ENCODE results near the gene ZNF628. TPM values are rescaled to one million over a fixed set of nuclear protein-coding genes. Genes with fewer than 3 reads are reported as not detected.
A peak's percentile ranks its signal among the peaks of the same experiment; 100 is the strongest.

Gene ZNF628
- total and polyA plus RNA-seq, 2 donors (not counting 1 experiment from before 2014, with no cell fraction given) = 13.3 to 18.3 TPM

DNA sequence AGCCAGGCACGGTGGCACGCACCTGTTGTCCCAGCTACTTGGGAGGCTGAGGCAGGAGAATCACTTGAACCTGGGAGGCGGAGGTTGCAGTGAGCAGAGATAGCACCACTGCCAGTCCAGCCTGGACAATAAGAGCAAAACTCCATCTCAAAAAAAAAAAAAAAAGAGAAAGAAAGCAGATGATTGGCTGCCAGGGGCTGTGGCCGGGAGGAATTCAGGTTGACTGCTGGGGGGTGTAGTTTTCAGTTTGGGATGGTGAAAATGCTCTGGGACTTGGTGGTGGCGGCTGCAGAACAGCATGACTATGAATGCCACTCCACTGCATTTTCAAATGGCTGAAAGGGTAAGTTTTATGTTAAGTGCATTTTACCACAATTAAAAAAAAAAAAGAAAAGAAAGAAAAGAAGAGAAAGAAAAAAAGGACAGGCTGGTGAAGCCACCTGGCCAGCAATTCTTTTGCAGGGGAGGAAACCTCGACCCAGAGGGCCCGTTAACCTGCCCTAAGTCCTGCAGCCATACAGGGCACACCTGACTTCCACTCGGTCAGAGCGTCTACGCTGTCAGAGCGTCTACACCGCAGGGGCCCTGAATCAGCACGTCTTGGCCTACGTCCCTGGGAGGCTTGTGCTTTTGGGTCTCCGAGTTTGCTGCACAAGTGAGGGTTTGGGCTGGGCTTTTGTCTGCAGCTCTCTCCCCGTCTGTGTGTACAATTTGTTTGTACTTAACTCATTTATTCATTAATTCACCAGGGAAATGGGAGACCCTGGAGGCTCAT lies 18.5 kb upstream of the ZNF628 start:
- Histone ChIP-seq H3K27me3 (replicated peaks in 1 of 4; ENCODE audit: control extremely low read depth in 1 of 4, control insufficient read depth in 3 of 4, insufficient read depth in 4 of 4, low read length in 3 of 4) (peaks cover 0 to 6% (median 0%) of the 10 kb centered on the region in 4 experiments), H3K4me1 (ENCODE audit: control insufficient read depth in 2 of 2, insufficient read depth in 2 of 2, low read length in 2 of 2) (peaks cover 12 to 14% of the 10 kb centered on the region in 2 donors), H2AFZ (ENCODE audit: insufficient read depth, low read depth, low read length, poor library complexity, severe bottlenecking) (no peak overlapping the region), H3K36me3 (replicated peaks in 1 of 2; ENCODE audit: control extremely low read depth in 1 of 2, control insufficient read depth in 1 of 2, extremely low read depth in 1 of 2, insufficient read depth in 2 of 2, low read length in 1 of 2) (peaks cover 0 to 2% of the 10 kb centered on the region in 2 experiments), H4K20me1 (ENCODE audit: control insufficient read depth, insufficient read depth, low read length, poor library complexity, severe bottlenecking) (no peaks in the 10 kb centered on the region), H3K9ac (ENCODE audit: low read length) (no peak overlapping the region), H3K4me2 (replicated peaks; ENCODE audit: low read depth, low read length, poor library complexity, severe bottlenecking) (no peak overlapping the region), H3K9me3 (ENCODE audit: control extremely low read depth in 1 of 3, control insufficient read depth in 2 of 3, insufficient read depth in 1 of 3, low read length in 2 of 3) (peaks cover 0 to 6% (median 0%) of the 10 kb centered on the region in 3 donors), H3K79me2 (ENCODE audit: control insufficient read depth, insufficient read depth, low read length) (no peaks in the 10 kb centered on the region), H3K27ac (ENCODE audit: low read length in 2 of 2) (no peak overlapping the region), H3K4me3 (ENCODE audit: control extremely low read depth in 1 of 5, extremely low read depth in 1 of 5, insufficient read depth in 1 of 5, low read depth in 2 of 5, low read length in 4 of 5) (no peak overlapping the region)
- H3K4me3 Mint-ChIP-seq = no peak overlapping the region
- peaks cover 9% of the 10 kb centered on the region for H3K27me3 Mint-ChIP-seq
- no peak for ATAC-seq (ENCODE audit: low read depth)
- POLR2A ChIA-PET = no interaction called here
- 90% methylated on average over 10 of the region's 16 CpGs for WGBS (ENCODE audit: insufficient coverage)
- peaks cover 22% of the 10 kb centered on the region for H3K4me1 Mint-ChIP-seq
- TF ChIP-seq EZH2 (IDR thresholded peaks at IDR 0.05; ENCODE audit: borderline replicate concordance, insufficient read depth, low read depth, low read length, poor library complexity, severe bottlenecking) = no peak
- no peak for DNase-seq
- CTCF ChIA-PET = interaction anchor here (1.0 to 2.6 kb wide), 3 partner anchors 10 to 316 kb away, joined by 3 to 11 read pairs (median 4); no protein-coding TSS in a partner anchor
- no peaks in the 10 kb centered on the region for H3K9me3 Mint-ChIP-seq (ENCODE audit: insufficient read depth)
- no peak overlapping the region for H3K27ac Mint-ChIP-seq
- intact Hi-C loops (cut with micrococcal nuclease) = no loop called here

DNA sequence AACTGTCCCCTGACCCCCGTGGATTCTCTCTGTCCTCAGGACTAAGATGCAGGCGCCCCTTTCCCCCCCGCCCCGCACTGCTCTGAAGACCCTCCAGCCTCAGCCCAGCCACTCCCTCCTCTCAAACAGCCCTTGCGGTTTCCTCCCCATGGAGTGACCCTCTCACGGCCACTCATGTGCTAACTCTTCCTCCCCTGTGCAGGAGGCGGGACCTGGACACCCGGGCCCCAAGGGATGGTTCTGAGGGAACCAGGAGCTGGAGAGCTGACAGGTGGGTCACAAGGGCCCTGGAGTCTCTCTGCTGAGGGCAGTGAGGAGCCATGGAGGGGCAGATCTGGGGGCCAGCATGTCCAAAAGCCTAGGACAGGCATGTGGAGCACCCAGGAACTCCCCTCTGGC lies 16.9 kb upstream of the ZNF628 start:
- no peak for TF ChIP-seq EZH2 (IDR thresholded peaks at IDR 0.05; ENCODE audit: borderline replicate concordance, insufficient read depth, low read depth, low read length, poor library complexity, severe bottlenecking)
- TF ChIP-seq, protein P1, sequence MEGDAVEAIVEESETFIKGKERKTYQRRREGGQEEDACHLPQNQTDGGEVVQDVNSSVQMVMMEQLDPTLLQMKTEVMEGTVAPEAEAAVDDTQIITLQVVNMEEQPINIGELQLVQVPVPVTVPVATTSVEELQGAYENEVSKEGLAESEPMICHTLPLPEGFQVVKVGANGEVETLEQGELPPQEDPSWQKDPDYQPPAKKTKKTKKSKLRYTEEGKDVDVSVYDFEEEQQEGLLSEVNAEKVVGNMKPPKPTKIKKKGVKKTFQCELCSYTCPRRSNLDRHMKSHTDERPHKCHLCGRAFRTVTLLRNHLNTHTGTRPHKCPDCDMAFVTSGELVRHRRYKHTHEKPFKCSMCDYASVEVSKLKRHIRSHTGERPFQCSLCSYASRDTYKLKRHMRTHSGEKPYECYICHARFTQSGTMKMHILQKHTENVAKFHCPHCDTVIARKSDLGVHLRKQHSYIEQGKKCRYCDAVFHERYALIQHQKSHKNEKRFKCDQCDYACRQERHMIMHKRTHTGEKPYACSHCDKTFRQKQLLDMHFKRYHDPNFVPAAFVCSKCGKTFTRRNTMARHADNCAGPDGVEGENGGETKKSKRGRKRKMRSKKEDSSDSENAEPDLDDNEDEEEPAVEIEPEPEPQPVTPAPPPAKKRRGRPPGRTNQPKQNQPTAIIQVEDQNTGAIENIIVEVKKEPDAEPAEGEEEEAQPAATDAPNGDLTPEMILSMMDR (IDR thresholded peaks at IDR 0.05) = no peak
- Histone ChIP-seq H3K4me2 (replicated peaks; ENCODE audit: low read depth, low read length, poor library complexity, severe bottlenecking) (no peak overlapping the region), H3K4me3 (ENCODE audit: control extremely low read depth in 1 of 5, extremely low read depth in 1 of 5, insufficient read depth in 1 of 5, low read depth in 2 of 5, low read length in 4 of 5) (no peak overlapping the region), H2AFZ (ENCODE audit: insufficient read depth, low read depth, low read length, poor library complexity, severe bottlenecking) (no peak overlapping the region), H3K27ac (ENCODE audit: low read length in 2 of 2) (no peak overlapping the region), H3K4me1 (ENCODE audit: control insufficient read depth in 2 of 2, insufficient read depth in 2 of 2, low read length in 2 of 2) (peaks cover 10 to 14% of the 10 kb centered on the region in 2 donors), H3K36me3 (replicated peaks in 1 of 2; ENCODE audit: control extremely low read depth in 1 of 2, control insufficient read depth in 1 of 2, extremely low read depth in 1 of 2, insufficient read depth in 2 of 2, low read length in 1 of 2) (peaks cover 0 to 2% of the 10 kb centered on the region in 2 experiments), H3K9ac (ENCODE audit: low read length) (no peak overlapping the region), H3K79me2 (ENCODE audit: control insufficient read depth, insufficient read depth, low read length) (no peaks in the 10 kb centered on the region), H4K20me1 (ENCODE audit: control insufficient read depth, insufficient read depth, low read length, poor library complexity, severe bottlenecking) (no peaks in the 10 kb centered on the region), H3K27me3 (replicated peaks in 1 of 4; ENCODE audit: control extremely low read depth in 1 of 4, control insufficient read depth in 3 of 4, insufficient read depth in 4 of 4, low read length in 3 of 4) (no peaks in the 10 kb centered on the region), H3K9me3 (ENCODE audit: control extremely low read depth in 1 of 3, control insufficient read depth in 2 of 3, insufficient read depth in 1 of 3, low read length in 2 of 3) (peaks cover 0 to 3% (median 0%) of the 10 kb centered on the region in 3 donors)
- Mint-ChIP-seq H3K27me3 (no peaks in the 10 kb centered on the region), H3K4me3 (peak overlapping the region; percentile 87), H3K27ac (no peak overlapping the region), H3K9me3 (ENCODE audit: insufficient read depth) (no peaks in the 10 kb centered on the region), H3K4me1 (peaks cover 20% of the 10 kb centered on the region)
- intact Hi-C loops (cut with micrococcal nuclease) = no loop called here
- CTCF ChIA-PET = interaction anchor here (1.8 to 2.6 kb wide), 2 partner anchors 8 to 44 kb away, joined by 8 to 11 read pairs; no protein-coding TSS in a partner anchor
- 83% methylated on average over 5 of the region's 8 CpGs for WGBS (ENCODE audit: insufficient coverage)
- POLR2A ChIA-PET = interaction anchor here (0.5 to 1.1 kb wide), 2 partner anchors 9 to 16 kb away, joined by 3 to 4 read pairs; no protein-coding TSS in a partner anchor
- no peak for ATAC-seq (ENCODE audit: low read depth)
- DNase-seq = no peak
